Nephron (organoid): ENCODE results near the gene CACNB1.

ENCODE experiments used
- H3K27ac Mint-ChIP-seq, 3 experiments: 2 replicates each; pipeline ENCODE4 v1.8.0; 2020; ENCODE audit warnings: mixed read lengths in 3 of 3, mild to moderate bottlenecking in 2 of 3, moderate library complexity in 1 of 3
- H3K27me3 Mint-ChIP-seq: 2 replicates; pipeline ENCODE4 v1.8.0; 2021; ENCODE audit warnings: low read depth, mild to moderate bottlenecking, moderate library complexity, mixed read lengths
- H3K36me3 Mint-ChIP-seq: 2 replicates; pipeline ENCODE4 v1.8.0; 2020; ENCODE audit warnings: low read depth, mixed read lengths
- H3K4me1 Mint-ChIP-seq: 2 replicates; pipeline ENCODE4 v1.8.0; 2020; ENCODE audit warnings: mixed read lengths
- H3K4me3 Mint-ChIP-seq, 3 experiments: 2 replicates each; pipeline ENCODE4 v1.8.0; 2020; ENCODE audit warnings: mild to moderate bottlenecking in 3 of 3, mixed read lengths in 3 of 3, moderate library complexity in 2 of 3
- H3K9me3 Mint-ChIP-seq: 2 replicates; pipeline ENCODE4 v1.8.0; 2020; ENCODE audit warnings: mixed read lengths
- TF ChIP-seq, protein P1 (sequence below), 3 experiments: fragments of 200-600 bp; sonication (generic); IDR thresholded peaks; one replicate each; pipeline ENCODE4 v1.5.0; 2021; ENCODE audit warnings: antibody characterized with exemption in 3 of 3; ENCODE audit not compliant: unreplicated experiment in 3 of 3

Gene CACNB1

DNA sequence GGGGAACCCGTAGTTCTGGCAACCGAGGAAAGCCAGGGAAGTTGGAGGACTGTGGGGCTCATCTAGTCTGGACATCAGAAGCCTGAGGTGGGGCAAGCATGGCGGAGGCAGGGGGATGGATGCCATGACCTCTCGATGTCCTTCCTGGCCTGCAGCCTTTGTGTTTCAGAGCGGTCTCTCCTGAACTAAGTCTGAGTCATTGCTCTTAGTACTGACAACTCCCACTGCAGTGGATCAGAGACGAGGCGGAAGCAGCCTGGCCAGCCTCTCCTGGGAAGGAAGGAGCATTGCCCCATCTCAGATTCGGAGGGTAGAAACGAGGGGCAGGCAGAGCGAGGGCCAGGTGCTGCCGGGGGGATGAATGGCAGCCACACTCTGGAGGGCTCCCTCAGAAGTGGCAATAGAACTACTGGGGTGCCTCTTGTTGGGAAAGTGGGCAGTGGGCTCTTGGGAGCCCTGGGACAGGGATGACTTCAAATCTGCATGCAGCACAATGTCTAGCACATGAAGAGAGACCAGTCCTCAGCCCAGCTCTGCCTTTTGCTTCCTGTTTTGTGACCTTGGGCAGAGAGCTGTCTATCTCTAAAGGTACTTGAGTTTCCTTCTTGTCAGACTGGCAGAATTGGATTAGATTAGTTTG is 31.9 kb upstream of the CACNB1 start:
- Mint-ChIP-seq H3K4me3 (no peak overlapping the region), H3K36me3 (no peaks in the 10 kb centered on the region)

DNA sequence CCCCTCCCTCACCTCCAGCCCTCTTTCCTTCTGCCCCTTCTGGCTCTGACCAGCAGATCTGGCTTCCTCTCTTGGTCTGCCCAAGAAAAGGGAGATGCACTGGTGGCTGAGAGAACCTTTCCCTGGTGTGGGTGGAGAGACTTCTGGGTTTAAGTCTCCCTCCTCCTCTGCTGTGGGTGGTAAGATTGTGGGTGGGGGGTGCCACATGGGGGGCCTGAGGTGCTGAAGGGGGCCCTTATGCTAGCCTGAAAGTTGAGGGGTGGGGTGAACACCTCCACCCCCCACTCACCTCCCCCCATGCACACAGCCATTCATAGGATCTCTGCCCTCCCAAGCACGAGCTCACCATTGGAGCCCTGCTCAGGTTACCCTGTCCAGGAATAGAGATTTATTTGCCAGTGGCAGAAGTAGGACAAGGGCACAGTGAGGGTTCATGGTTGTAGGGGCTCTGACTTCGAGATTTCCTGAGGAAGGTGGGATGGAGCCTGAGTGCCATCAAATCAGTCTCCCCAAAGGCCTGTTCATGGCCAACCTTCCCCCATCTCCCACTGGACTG is 30.0 kb upstream of the CACNB1 start:
- Mint-ChIP-seq H3K27ac (no peak overlapping the region), H3K9me3 (no peaks in the 10 kb centered on the region)
- TF ChIP-seq, protein P1, sequence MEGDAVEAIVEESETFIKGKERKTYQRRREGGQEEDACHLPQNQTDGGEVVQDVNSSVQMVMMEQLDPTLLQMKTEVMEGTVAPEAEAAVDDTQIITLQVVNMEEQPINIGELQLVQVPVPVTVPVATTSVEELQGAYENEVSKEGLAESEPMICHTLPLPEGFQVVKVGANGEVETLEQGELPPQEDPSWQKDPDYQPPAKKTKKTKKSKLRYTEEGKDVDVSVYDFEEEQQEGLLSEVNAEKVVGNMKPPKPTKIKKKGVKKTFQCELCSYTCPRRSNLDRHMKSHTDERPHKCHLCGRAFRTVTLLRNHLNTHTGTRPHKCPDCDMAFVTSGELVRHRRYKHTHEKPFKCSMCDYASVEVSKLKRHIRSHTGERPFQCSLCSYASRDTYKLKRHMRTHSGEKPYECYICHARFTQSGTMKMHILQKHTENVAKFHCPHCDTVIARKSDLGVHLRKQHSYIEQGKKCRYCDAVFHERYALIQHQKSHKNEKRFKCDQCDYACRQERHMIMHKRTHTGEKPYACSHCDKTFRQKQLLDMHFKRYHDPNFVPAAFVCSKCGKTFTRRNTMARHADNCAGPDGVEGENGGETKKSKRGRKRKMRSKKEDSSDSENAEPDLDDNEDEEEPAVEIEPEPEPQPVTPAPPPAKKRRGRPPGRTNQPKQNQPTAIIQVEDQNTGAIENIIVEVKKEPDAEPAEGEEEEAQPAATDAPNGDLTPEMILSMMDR (IDR thresholded peaks at IDR 0.05; ENCODE audit: unreplicated experiment in 3 of 3) = no peak

More for the DNA sequence above, 31.9 kb upstream of the CACNB1 start:
- Mint-ChIP-seq H3K9me3 (no peaks in the 10 kb centered on the region), H3K27ac (no peak overlapping the region), H3K27me3 (peaks cover 43% of the 10 kb centered on the region), H3K4me1 (peaks cover 14% of the 10 kb centered on the region)
- TF ChIP-seq, protein P1 (IDR thresholded peaks at IDR 0.05; ENCODE audit: unreplicated experiment in 3 of 3) = no peak

DNA sequence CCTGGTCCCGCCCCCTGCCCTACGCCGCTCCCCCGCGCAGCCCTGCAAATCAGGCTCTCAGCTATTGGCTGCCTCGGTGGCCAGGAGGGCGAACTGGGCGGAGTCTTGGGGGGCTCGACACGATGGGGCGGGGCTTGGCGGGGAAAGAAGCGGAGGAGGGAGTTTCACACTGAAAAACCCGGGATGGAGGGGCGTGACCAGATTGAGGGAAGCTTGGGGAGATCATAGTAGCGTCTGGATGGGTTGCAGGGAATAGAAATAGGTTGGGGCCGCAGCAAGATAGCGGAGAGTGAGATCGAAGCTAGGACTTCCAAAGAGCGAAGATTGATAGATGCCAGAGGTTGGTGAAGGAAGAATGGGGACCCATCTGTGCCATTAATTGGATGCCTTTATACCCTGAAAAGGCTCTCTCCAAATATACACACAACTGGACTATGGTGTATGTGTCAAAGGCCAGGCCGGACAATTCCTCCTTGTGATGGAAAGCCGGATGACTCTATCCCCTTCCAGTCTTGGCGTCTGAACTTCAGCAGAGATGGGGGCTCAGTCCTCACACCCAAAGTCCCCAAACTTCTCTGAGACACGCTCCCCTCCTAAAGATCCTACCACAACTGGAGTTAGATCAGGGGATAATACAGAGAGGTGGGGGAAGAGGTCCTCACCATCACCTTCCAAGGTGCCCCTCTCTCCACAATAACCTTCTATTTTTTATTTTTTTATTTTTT is 28.7 kb upstream of the CACNB1 start:
- Mint-ChIP-seq H3K27ac (peak overlapping the region in 2 of 3 experiments; percentile 1 to 52), H3K4me3 (peak overlapping the region; percentile 77 to 82 (median 81)), H3K27me3 (peaks cover 58% of the 10 kb centered on the region), H3K4me1 (peaks cover 14% of the 10 kb centered on the region), H3K9me3 (no peaks in the 10 kb centered on the region), H3K36me3 (no peaks in the 10 kb centered on the region)
- TF ChIP-seq, protein P1 (IDR thresholded peaks at IDR 0.05; ENCODE audit: unreplicated experiment in 3 of 3) = no peak

More for the DNA sequence above, 30.0 kb upstream of the CACNB1 start:
- H3K36me3 Mint-ChIP-seq = no peaks in the 10 kb centered on the region
- H3K4me3 Mint-ChIP-seq = peak overlapping the region; percentile 32 to 61 (median 50)
- peaks cover 22% of the 10 kb centered on the region for H3K4me1 Mint-ChIP-seq
- H3K27me3 Mint-ChIP-seq = peaks cover 60% of the 10 kb centered on the region

DNA sequence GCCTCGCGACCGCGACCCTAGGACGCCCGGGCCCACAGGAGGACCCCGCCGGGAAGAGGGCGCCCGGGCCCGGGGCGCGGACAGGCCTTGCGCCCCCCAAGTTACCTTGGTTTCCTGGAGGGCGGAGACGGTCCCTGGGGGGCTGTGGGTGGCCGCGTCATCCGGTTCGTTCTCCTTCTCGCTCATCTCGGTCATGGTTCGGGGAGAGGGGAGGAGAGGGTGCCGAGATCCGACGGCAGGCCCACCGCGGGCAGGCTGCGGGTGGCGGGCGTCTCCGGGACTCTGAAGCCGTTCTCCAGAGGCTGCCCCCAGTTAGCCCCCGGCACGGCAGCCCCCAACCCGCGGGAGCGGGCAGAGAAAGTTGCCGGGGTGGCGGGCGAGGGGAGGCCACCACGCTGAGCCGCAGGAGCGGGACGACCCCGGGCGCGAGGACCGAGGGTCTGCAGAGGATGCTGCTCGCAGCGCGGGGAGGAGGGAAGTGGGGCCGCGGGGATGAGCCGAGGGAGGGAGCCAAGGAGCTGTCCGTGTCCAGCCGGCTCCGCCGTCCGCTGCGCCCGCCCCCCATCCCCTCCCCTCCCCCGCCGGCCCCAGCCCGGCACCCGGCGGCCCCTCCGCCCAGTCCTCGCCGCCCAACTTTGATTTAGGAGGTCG is 28.0 kb upstream of the CACNB1 start, which contains the start of gene STAC2:
Gene STAC2, minus strand, starts transcription at position 638 of the 651 bp plus-strand sequence. Its CDS starts 443 bp downstream, at position 195.
- Mint-ChIP-seq H3K27me3 (peaks cover 58% of the 10 kb centered on the region), H3K9me3 (no peaks in the 10 kb centered on the region), H3K4me3 (peak within 1 kb of the TSS; percentile 86 to 91 (median 87)), H3K4me1 (peaks cover 14% of the 10 kb centered on the region), H3K36me3 (no peaks in the 10 kb centered on the region), H3K27ac (peak within 1 kb of the TSS in 2 of 3 experiments; percentile 1 to 52)
- TF ChIP-seq, protein P1 (IDR thresholded peaks at IDR 0.05; ENCODE audit: unreplicated experiment in 3 of 3) = no peak

DNA sequence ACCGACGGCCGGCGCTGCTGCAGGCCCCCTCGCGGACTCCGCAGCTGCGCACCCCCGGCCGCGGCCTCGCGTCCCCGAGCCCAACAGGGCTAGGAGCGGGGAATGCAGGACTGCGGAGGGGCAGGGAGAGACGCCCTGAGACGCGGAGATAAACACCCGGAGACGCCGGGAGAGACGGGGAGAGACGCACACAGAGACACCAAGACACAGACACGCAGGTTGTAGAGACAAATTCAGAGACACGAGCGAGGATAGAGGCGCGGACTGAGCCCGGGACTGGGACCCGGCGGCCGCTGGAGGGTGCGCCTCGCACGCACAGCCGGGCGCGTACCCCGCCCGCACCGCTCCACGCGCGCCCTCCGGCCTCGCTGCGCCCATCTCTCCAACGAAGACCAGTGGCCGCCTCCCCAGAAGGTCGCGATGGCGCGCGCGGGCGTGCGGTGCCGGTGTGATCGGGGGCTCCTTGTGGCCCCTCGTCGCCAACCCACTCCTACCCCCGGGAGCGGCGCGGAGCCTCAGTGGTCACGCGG is 27.4 kb upstream of the CACNB1 start:
- Mint-ChIP-seq H3K4me1 (peaks cover 14% of the 10 kb centered on the region), H3K9me3 (no peaks in the 10 kb centered on the region), H3K4me3 (peak overlapping the region; percentile 86 to 91 (median 87)), H3K27me3 (peaks cover 57% of the 10 kb centered on the region), H3K36me3 (no peaks in the 10 kb centered on the region), H3K27ac (no peak overlapping the region)
- TF ChIP-seq, protein P1 (IDR thresholded peaks at IDR 0.05; ENCODE audit: unreplicated experiment in 3 of 3) = no peak
